ENCODE results near the gene URM1. TPM values are rescaled to one million over a fixed set of nuclear protein-coding genes. Genes with fewer than 3 reads are reported as not detected.

Gene URM1
- total RNA-seq, 1 experiment from 2014 or later = 125 TPM

DNA sequence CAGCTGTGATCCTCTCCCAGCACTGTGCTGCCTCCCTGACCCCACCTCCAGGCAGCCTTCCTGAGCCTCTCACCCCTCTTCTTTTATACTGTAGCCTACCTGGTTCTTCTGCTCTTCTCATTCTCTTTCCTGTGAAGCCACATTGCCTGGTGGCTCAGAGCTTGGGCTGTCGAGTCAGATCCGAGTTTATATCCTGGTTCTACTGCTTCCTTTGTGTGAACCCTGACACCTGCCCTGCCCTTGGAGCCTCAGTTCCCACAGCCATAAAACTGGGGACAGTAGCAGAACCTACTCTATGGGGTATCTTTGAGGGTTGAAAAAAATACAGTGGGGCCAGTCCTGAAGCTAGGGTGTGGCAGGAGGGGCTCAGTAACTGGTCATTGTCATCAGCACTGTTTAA lies 22.0 kb upstream of the URM1 start:
- no peak for DNase-seq (ENCODE audit: low spot score)

DNA sequence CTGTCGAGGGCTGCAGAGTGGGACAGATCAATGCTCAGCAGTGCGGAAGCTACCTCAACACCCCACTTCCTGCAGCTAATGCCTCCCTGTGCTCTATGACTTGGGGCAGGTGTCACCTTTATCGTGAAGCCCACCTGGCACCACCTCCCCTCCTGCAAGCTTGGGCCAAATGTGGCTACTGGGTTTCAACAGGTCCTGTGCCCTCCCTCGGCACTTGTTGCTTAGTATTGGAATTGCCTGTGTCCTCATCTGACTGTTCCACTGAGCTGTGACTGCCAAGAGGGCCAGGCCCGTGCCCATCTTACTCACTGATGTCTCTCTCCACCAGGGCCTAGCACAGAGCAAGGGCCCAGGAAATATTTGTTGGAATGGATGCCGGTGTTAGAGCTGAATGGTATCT lies 21.4 kb upstream of the URM1 start:
- no peak for DNase-seq (ENCODE audit: low spot score)

DNA sequence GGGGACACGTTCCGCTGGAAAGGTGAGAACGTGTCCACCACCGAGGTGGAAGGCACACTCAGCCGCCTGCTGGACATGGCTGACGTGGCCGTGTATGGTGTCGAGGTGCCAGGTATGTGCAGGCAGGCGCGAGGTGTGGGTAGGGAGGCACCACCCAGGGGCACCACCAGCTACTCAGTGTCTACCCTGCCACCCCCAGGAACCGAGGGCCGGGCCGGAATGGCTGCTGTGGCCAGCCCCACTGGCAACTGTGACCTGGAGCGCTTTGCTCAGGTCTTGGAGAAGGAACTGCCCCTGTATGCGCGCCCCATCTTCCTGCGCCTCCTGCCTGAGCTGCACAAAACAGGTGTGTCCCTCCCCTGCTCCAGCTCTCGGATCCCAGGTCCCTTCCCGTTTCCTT lies 15.7 kb upstream of the URM1 start:
- DNase-seq (ENCODE audit: low spot score) = no peak

DNA sequence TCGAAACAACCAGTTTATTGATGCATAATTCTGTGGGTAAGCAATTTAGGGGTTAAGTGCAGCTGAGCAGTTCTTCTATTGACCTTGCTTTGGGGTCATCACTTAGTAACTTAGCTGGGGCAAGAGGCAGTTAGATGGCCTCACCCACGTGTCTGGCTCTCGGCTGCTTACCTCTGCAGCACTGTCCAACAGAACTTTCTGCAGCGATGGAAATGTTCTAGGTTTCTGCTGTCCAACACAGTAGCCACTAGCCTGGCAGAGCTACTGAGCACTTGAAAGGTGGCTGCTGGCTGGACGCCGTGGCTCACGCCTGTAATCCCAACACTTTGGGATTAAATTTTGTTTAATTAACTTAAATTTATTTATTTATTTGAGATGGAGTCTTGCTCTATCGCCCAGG lies 13.1 kb upstream of the URM1 start:
- DNase-seq (ENCODE audit: low spot score) = no peak

DNA sequence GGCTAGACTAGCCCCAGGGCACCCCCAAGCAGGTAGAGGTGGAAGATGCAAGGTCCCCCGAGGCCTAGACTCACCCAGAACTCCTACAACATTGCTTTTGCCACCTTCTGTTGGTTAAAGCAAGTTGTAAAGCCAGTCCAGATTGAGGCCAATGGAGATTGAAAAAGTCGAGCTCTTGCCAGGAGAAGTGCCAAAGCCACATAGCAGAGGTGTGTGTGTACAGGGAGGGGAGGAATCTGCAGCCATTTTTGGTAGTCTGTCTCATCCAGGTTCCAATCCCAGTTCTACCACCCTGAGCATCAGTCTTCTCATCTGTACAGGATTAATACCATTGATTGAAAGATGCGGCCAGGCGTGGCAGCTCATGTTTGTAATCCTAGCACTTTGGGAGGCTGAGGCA lies 12.3 kb upstream of the URM1 start:
- DNase-seq (ENCODE audit: low spot score) = no peak

DNA sequence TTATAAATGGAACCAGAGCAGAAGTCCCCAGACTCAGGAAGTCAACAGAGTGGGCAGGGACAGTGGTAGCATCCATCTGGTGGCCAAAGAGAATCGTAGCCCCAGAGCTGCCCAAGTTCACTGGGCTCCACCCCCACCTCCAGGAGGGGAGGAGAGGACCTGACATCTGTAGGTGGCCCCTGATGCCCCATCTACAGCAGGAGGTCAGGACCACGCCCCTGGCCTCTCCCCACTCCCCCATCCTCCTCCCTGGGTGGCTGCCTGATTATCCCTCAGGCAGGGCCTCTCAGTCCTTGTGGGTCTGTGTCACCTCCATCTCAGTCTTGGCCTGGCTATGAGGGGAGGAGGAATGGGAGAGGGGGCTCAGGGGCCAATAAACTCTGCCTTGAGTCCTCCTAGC lies 10.3 kb upstream of the URM1 start:
- DNase-seq (ENCODE audit: low spot score) = no peak

DNA sequence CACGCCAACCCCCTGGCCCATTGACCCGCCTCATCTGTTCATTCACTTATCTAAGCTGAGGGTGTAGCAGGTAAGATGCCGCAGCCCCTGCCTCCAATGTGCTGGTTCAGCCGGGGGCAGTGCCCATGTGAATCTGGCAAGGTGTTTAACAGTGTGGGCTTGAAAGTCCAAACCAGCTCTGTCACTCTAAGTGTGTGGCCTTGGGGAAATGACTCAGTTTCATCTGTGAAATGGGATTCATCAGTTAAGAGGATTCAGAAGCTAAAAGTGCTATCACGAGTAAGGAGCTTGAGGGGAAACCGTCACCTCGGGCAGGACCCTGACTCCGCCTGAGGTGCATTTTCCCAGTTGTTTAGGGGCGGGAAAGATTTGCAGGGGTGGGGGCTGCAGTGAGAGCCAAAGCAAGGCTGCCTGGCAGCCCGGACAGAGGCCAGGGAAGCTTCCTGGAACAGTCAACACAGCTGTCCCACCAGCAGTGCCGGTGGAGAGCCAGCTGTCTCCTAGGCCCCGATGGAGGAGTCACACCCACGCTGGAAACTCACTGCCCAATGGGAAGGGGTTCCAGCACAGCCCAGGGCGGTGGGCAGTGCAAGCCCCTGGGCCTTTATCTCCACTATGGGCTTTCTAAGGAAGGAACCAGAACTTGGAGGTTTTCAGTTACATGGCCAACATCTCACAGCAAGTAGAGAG lies 9.7 kb upstream of the URM1 start:
- no peak for DNase-seq (ENCODE audit: low spot score)

DNA sequence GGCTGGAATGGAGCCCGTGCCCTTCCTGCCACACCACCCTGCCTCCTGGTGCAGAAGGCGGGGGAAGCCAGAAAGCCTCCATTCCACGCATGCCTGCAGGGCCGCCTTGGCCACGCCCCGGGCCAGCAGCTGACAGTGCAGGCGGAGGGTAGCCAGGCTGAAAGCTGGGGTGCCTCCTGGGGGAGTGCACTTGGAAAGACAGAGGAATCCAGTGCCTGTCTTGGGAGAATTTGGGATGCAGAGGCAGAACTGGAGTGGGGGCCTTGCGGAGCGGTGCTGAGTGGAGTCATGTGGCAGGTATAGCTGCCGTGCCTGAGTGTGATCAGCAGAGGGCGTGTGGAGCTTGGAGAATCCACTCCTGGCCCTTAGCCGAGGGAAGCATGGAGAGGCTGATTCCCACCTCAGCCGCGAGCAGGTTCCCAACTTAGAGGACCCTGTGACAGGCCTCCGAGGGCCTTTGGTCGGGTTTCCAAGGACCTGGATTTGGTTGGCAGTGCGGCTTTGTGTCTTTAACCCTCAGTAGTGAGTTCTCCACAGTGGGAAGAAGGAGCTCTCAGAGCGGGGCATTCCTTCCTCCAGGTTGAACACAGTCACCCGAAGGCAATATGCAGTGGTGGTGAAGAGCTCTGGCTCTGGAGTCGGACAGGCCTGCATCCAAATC lies 9.1 kb upstream of the URM1 start:
- DNase-seq (ENCODE audit: low spot score) = peak; percentile 92

DNA sequence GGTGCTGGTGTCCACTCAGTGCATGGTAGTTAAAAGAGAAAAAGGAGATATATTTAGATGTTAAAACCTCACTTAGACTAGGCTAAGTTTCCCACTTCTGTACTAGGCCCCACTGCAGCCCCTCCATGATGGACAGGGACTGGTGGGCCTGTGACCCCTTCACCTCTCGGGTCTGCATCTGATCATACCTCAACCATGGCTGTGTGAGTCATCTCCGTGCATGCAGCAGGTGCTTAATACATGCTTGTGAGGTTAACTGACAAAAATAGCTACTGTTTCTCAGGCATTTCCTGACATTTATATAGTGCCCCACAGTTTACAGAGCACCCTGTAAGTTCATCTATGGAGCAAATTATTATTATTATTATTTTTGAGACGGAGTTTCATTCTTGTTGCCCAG lies 8.4 kb upstream of the URM1 start:
- DNase-seq (ENCODE audit: low spot score) = no peak

DNA sequence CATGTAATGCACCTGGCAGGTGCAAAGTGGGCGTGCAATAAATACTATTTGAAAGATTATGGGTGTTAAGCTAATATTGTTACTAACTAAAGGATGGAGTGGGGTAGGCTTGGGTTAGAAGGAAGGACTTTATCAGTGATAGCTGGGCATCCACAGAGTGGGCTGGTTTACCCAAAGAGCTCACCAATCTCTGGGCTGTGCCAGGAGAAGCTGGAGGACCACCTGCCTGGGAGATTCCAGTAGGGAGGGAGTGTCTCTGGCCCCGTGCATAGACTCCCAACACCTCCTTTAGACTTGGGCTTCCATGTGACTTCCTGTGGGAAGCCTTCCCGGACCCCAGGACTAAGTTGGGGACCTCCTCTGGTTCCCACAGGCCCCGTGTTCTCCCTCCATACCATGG lies 5.6 kb upstream of the URM1 start:
- DNase-seq (ENCODE audit: low spot score) = no peak

DNA sequence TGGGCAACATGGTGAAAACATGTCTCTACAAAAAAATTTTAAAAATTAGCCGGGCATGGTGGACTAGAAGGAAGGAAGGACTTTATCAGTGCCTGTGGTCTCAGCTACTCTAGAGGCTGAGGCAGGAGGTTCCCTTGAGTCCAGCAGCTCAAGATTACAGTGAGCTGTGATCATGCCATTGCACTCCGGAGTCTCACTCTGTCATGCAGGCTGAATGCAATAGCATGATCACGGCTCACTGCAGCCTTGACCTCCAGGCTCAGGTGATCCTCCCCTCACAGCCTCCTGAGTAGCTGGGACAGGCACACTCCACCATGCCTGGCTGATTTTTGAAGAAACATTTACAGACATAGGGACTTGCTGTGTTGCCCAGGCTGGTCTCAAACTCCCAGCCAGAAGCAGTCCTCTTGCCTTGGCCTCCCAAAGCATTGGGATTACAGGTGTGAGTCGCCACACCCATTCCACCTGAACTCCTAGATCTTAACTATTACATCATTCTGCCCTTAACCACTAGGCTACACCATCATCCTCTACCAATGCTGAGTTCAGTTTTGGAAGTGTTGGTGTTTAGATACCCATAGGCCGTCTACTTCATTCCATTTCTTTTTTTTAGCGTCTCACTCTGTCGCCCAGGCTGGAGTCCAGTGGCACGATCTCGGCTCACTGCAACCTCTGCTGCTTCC lies 2.0 kb upstream of the URM1 start:
- DNase-seq (ENCODE audit: low spot score) = no peak

DNA sequence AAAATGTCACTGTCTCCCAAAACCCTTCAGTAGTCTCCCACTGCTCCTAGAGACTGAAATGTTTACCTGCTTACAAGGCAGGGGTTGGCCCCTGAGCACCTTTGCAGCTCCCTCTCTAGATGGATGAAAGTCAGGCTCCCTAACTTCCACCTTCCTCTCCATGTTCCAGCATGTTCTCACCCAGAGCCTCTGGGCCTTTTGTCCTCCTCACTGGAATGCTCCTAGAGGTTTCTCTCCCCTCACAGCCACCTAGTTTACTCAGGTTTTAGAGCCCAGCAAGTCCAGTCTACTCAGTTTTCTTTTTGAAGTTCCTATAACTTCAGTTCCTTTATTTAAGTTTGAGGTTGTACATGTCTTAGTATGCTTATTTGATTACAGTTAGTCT lies 815 bp upstream of the URM1 start:
- DNase-seq (ENCODE audit: low spot score) = no peak

DNA sequence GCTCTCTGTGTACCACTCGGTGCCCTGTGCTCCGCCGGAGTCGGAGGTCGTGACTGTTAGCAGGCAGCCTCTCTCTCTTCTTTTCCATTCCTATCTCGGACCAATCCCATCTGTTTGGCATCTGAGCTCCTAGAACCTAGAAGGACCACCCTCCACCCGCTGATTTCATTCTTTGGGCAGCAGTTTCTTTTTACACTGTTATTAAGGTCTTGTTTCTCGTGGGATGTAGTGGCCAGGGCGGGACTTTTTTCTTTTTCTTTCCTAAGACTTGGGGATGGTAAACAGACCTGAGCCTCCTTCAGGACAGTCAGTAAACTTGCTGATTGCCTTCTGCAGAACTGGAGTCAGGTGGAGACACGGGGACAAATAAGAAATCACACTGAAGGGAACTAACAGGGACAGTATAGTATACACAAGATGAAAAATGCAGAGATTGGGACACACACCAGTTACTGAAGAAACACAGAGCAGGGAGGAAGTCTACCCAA lies 500 bp downstream of the URM1 start:
- no peak for DNase-seq (ENCODE audit: low spot score)

DNA sequence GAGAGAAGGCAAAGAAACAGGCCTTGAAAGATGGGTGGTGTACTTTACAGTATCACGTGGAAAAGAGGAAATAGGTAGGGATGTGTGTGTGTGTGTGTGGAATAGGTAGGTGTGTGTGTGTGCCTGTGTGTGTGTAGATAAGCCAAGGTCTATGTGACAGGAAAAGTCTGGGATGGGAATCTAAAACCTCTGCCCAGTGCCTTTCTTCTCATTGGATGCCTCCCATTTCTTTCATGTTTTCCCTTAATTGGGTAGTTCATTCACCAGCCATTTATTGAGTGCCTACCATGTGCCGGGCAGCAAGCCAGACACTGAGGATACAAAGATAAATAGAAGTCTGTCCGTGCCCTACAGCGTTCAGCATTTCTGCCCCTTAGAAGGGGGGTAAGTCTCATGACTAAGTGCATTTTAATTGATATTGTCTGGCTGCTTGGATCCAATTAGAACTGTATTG lies 1.0 kb downstream of the URM1 start:
- DNase-seq (ENCODE audit: low spot score) = peak; percentile 38

DNA sequence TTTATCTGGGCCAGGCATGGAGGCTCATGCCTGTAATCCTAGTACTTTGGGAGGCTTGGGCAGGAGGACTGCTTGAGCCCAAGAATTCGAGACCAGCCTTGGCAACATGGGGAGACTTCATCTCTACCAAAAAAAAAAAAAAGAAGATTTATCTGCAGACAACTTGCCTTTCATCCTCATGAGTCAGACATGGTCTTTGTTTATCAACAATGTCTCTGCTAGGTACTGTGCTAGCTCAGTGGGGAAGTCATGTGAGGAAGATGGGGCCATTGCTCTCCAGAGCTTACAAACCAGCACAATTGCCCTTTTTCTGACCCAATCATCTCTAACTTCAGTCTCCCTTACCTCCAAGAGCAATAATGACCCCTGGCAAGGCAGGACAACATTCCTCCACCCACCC lies 1.6 kb downstream of the URM1 start:
- DNase-seq (ENCODE audit: low spot score) = no peak

DNA sequence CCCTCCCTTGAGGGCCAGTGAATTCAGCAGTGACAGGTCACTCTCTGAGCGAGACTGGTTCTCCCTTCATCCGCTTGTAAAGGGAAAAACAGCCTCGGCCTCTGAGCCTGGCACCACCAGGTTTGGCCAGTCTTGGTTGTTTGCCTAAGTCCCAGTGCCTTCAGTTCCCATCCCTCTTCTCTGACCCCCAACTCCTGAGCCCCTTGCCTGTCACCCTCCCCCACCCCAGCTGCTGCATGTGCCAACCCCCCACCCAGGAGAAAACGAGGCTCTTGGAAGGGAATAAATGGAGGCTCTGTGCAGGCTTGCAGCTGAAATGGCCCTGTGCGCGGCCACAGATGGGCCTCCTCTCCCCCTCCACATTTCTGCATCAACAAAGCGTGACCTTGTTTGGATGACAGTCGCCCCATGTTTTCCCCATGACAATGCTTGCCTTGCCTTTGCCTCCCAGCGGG lies 3.1 kb downstream of the URM1 start:
- no peak for DNase-seq (ENCODE audit: low spot score)

DNA sequence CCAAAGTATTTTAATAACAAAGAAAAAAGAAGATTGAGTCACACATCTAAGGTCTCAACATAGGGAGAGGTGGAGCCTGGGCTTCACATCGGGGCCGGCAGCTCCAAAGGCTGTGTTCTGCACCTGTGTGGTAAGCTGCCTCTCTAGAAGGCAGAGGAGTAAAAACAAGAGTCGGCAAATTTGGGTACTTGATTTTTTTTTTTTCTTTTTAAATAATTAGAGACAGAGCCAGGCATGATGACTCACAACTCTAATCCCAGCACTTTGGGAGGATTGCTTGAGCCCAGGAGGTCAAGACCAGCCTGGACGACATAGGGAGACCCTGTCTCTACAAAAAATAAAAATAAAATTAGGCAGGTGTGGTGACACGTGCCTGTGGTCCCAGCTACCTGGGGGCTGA lies 4.7 kb downstream of the URM1 start:
- no peak for DNase-seq (ENCODE audit: low spot score)

DNA sequence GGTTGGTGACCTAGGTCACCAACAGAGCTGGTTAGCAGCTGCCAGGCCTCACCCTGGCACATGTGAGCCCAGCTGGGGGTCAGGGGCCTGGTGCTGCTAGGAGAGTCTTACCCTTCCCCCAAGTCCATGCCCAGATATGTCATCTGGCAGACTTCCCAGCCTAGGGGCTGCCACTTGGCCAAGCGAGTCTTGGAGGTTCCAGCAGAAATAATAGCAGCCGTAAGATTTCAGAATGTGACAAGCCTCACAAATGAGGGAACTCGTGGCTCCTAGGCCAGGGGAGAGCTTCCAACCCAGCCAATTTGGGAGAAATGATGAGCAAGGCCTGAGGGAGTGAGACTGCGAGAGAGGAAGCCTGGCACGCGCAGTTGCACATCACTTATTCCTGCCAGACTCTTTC lies 11.1 kb downstream of the URM1 start:
- no peak for DNase-seq (ENCODE audit: low spot score)

DNA sequence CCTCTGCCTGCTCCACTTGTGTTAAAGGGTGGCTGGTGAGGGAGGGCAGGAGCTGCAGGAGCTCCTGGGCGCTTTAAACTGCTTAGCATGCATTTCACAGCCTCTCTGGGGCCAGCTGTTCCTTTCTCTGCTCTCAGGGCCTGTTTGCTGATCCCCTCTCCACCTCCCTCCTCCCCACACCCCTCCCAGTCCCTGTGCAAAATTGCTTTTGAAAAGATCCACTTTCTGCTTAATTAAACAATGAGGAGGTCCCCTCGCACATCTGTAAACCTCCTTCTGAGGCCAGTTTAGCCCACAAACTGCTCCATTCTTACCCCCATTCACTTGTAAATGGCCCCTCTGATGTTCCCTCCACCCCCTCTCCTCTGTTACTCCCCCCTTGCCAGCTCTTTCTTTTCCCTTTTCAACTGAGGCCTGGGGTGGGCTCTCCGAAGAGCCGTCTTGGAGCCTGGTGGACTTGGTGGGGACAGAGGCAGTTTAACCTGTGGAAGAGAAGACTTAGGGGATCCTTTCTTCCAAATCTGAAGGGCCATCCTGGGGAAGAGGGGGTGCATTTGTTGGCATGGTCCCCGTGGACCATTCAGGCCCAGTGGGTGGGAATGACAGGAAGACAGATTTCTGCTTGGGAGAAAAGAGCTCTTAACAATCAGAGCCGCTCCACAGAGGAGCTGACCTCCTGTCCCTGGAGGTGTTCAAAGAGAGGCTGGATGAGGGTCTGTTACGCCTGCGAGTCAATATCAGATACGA lies 12.0 kb downstream of the URM1 start:
- no peak for DNase-seq (ENCODE audit: low spot score)

DNA sequence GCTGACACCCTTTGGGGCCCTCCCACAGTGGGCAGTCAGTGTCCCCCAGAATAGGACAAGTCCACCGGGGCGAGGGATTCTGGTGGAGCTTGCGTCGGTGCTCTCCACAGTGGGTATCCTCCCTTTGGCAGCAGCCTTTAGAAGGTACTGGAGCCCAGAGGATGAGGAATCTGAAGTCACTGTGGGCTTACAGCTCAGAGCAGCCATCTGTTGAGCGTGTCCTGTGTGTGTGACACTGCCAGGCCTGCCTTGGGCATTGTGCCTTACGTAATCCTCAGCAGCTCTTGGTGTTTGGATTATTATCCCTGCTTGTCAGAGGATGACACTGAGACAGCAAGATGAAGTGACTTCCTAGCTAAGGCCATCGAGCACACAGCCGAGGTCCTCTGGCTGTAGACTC lies 12.6 kb downstream of the URM1 start:
- DNase-seq (ENCODE audit: low spot score) = no peak

DNA sequence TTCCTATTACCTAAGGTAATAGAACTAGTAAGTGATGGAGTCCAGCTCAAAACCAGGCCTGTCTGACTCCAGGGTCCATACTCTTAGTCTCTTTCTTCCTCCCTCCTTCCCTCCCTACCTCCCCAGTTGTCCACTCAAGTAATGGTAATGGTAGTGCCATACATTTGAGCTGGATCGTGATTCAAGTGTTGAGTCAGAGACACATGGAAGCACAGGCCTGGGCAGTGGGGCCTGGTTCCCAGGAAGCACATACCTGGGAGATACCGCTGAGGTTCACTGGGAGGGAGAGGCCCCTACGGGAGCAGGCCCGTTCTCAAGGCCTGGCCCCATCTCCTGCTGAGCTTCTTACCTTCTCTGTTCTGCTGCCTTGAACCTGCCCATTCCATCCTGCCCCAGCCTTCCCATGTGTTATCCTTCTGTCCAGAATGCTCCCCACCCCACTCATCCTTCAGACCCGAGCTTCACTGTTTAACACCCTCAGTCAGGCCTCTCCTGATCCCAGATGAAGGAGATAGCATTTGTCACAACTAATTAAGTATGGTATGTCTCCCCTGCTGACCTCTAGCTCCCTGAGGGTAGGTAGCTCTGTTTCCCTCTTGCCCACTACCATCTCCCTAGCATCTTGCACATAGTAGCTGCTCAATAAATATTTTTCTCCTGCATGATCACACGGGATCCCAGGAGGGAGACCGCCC lies 13.8 kb downstream of the URM1 start:
- DNase-seq (ENCODE audit: low spot score) = no peak
